ENCODE measurements around the gene EFHD1.
"Not testable (repeated sequence)": the region's sequence is repeated elsewhere in the genome, so short reads cannot be mapped to it uniquely, and the experiment has no call there.

Gene EFHD1

GRCh38 chr2:232647261-232647660, 13.9 kb downstream of the EFHD1 start:
- DNase-seq (ENCODE audit: low read depth in 3 of 3): no peak

GRCh38 chr2:232649033-232649432, 15.6 kb downstream of the EFHD1 start:
- no peak for DNase-seq (ENCODE audit: low read depth in 3 of 3)

- DNase-seq (ENCODE audit: low read depth in 3 of 3): no peak
These were observed 19.1 kb downstream of the EFHD1 start for GRCh38 chr2:232652505-232652851.

GRCh38 chr2:232653441-232653840, 20.0 kb downstream of the EFHD1 start:
- DNase-seq (ENCODE audit: low read depth in 3 of 3): no peak

GRCh38 chr2:232655392-232655791, 22.0 kb downstream of the EFHD1 start:
- DNase-seq (ENCODE audit: low read depth in 3 of 3): no peak

GRCh38 chr2:232658217-232658785, 24.9 kb downstream of the EFHD1 start:
- no peak for DNase-seq (ENCODE audit: low read depth in 3 of 3)

- DNase-seq (ENCODE audit: low read depth in 3 of 3): no peak
These were observed 26.0 kb downstream of the EFHD1 start for GRCh38 chr2:232659359-232659758.

GRCh38 chr2:232662486-232663260, 29.3 kb downstream of the EFHD1 start:
- DNase-seq (ENCODE audit: low read depth in 3 of 3): no peak

GRCh38 chr2:232666051-232666805, 32.8 kb downstream of the EFHD1 start:
- DNase-seq (ENCODE audit: low read depth in 3 of 3): no peak

GRCh38 chr2:232667989-232668583, 34.7 kb downstream of the EFHD1 start:
- DNase-seq (ENCODE audit: low read depth in 3 of 3): no peak

GRCh38 chr2:232668805-232669444, 35.5 kb downstream of the EFHD1 start:
- no peak for DNase-seq (ENCODE audit: low read depth in 3 of 3)

- DNase-seq (ENCODE audit: low read depth in 3 of 3): no peak
These were observed 39.2 kb downstream of the EFHD1 start for GRCh38 chr2:232672588-232672987.

GRCh38 chr2:232674491-232674890, 41.1 kb downstream of the EFHD1 start:
- DNase-seq (ENCODE audit: low read depth in 3 of 3): no peak

- DNase-seq (ENCODE audit: low read depth in 3 of 3): no peak
These were observed 42.0 kb downstream of the EFHD1 start for GRCh38 chr2:232675381-232675780.

GRCh38 chr2:232680006-232680405, 46.6 kb downstream of the EFHD1 start:
- no peak for DNase-seq (ENCODE audit: low read depth in 3 of 3)

GRCh38 chr2:232681527-232681926, 48.1 kb downstream of the EFHD1 start:
- no peak for DNase-seq (ENCODE audit: low read depth in 3 of 3)

- DNase-seq (ENCODE audit: low read depth in 3 of 3): no peak
These were observed 50.0 kb downstream of the EFHD1 start for GRCh38 chr2:232683368-232683767.

- not testable (repeated sequence) for DNase-seq (ENCODE audit: low read depth in 3 of 3)
These were observed 52.0 kb downstream of the EFHD1 start for GRCh38 chr2:232685391-232685790.

GRCh38 chr2:232687382-232688160, 54.2 kb downstream of the EFHD1 start:
- no peak for DNase-seq (ENCODE audit: low read depth in 3 of 3)

GRCh38 chr2:232688201-232688600, 54.8 kb downstream of the EFHD1 start:
- no peak for DNase-seq (ENCODE audit: low read depth in 3 of 3)

Measured in stimulated activated CD4-positive, alpha-beta T cell treated with anti-CD3 and anti-CD28 coated beads, TNF-alpha, amount 100 ng/mL, for 24 hours (primary cell).